GM12872 (cell line): ENCODE data around the gene SETBP1.

Source experiments
- TF ChIP-seq, protein P1 (sequence below): IDR thresholded peaks from 3 replicates; pipeline ENCODE4 v1.5.1; 2011; ENCODE audit warnings: low read depth, mild to moderate bottlenecking, low read length, moderate library complexity; ENCODE audit not compliant: insufficient read depth

Gene SETBP1

DNA sequence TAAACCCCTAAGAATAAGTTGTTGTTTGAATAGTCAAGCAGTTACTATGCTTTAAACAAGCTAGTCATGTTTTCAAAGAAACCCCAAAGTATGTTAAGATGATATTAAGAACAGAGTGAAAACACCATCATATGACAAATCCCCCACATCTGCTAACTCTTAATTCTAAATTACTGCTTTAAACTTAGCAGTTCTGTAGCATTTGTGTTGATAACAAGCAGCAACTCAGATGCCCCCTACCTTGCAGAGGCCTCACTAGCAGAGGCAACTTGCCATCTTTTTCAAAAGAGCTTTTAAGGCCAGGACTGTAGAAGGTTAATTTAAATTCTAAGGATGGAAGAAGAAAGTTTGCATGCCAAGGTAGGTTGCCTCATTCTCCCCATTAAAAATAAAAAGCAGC is 376.2 kb downstream of the SETBP1 start:
- TF ChIP-seq, protein P1, sequence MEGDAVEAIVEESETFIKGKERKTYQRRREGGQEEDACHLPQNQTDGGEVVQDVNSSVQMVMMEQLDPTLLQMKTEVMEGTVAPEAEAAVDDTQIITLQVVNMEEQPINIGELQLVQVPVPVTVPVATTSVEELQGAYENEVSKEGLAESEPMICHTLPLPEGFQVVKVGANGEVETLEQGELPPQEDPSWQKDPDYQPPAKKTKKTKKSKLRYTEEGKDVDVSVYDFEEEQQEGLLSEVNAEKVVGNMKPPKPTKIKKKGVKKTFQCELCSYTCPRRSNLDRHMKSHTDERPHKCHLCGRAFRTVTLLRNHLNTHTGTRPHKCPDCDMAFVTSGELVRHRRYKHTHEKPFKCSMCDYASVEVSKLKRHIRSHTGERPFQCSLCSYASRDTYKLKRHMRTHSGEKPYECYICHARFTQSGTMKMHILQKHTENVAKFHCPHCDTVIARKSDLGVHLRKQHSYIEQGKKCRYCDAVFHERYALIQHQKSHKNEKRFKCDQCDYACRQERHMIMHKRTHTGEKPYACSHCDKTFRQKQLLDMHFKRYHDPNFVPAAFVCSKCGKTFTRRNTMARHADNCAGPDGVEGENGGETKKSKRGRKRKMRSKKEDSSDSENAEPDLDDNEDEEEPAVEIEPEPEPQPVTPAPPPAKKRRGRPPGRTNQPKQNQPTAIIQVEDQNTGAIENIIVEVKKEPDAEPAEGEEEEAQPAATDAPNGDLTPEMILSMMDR, result no peak

- TF ChIP-seq, protein P1, result no peak
These were observed 377.4 kb downstream of the SETBP1 start for GRCh38 chr18:45057955-45058600.

GRCh38 chr18:45059695-45060094 is 379.0 kb downstream of the SETBP1 start:
- TF ChIP-seq, protein P1, result no peak

DNA sequence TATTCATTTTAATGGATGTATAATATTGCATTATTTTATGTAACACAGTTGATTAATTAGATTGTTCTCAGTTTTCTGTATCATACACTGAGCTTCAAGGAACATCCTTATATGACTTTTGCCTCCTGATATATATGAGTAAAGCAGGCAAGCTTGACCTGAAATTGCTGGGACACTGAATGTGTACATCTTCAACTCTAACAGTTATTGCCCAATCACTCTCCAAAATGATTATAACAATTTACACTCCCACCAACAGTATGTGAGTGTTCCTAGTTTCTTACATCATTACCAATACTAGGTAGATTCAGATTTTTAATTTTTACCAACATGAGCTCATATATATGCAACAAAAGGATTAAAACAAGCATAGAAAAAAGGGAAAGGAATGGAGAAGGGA is 379.4 kb downstream of the SETBP1 start:
- TF ChIP-seq, protein P1, result no peak

- TF ChIP-seq, protein P1, result no peak
These were observed 380.7 kb downstream of the SETBP1 start for GRCh38 chr18:45061359-45061758.

- TF ChIP-seq, protein P1, result no peak
These were observed 382.8 kb downstream of the SETBP1 start for GRCh38 chr18:45063246-45064038.

DNA sequence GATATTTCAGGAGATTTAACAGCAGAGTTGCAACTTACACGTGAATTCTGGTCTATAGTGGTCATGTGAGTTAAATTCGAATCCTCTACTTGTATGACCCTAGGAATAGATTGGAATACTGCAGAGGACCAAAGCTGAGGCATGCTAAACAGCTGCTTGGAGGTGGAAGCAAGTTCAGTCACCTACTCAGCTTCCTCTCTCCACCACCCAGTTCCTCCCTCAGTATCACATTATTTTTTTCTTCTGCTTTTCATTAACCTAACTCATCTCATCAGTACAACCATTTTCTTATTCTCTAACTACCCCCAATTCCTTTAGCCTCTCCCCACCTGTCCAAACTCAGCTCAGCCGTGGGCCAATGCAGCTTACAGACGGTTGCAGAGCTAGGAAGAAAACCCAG is 385.5 kb downstream of the SETBP1 start:
- TF ChIP-seq, protein P1, result no peak
